Central memory CD8-positive, alpha-beta T cell (primary cell): Measurements from ENCODE around the gene GPLD1.
"Not testable (repeated sequence)": the region's sequence is repeated elsewhere in the genome, so short reads cannot be mapped to it uniquely, and the experiment has no call there.

Source experiments
- ATAC-seq: fragments of 150-1000 bp; cut with Tn5 transposase; replicated peaks from 2 replicates; pipeline ENCODE4 v1.10.0; 2022; ENCODE audit warnings: mild to moderate bottlenecking, moderate FRiP score, moderate number of reproducible peaks; ENCODE audit not compliant: poor library complexity, severe bottlenecking; ENCODE audit errors: extremely low read depth
- DNase-seq, 2 donors: peaks; one replicate each; pipeline ENCODE4 v3.0.0; 2021; ENCODE audit warnings: low spot score in 2 of 2
- H3K27ac Mint-ChIP-seq: one replicate; pipeline ENCODE4 v1.8.0; 2022; ENCODE audit warnings: low read depth, mild to moderate bottlenecking, moderate library complexity, mixed read lengths
- H3K27me3 Mint-ChIP-seq: one replicate; pipeline ENCODE4 v1.8.0; 2022; ENCODE audit warnings: mixed read lengths
- H3K36me3 Mint-ChIP-seq: one replicate; pipeline ENCODE4 v1.8.0; 2022; ENCODE audit warnings: mild to moderate bottlenecking, moderate library complexity, mixed read lengths; ENCODE audit not compliant: insufficient read depth
- H3K4me1 Mint-ChIP-seq: one replicate; pipeline ENCODE4 v1.8.0; 2022; ENCODE audit warnings: mixed read lengths
- H3K4me3 Mint-ChIP-seq: one replicate; pipeline ENCODE4 v1.8.0; 2022; ENCODE audit warnings: mild to moderate bottlenecking, moderate library complexity, mixed read lengths
- H3K9me3 Mint-ChIP-seq: one replicate; pipeline ENCODE4 v1.8.0; 2022; ENCODE audit warnings: mixed read lengths

GPLD1 gene

DNA sequence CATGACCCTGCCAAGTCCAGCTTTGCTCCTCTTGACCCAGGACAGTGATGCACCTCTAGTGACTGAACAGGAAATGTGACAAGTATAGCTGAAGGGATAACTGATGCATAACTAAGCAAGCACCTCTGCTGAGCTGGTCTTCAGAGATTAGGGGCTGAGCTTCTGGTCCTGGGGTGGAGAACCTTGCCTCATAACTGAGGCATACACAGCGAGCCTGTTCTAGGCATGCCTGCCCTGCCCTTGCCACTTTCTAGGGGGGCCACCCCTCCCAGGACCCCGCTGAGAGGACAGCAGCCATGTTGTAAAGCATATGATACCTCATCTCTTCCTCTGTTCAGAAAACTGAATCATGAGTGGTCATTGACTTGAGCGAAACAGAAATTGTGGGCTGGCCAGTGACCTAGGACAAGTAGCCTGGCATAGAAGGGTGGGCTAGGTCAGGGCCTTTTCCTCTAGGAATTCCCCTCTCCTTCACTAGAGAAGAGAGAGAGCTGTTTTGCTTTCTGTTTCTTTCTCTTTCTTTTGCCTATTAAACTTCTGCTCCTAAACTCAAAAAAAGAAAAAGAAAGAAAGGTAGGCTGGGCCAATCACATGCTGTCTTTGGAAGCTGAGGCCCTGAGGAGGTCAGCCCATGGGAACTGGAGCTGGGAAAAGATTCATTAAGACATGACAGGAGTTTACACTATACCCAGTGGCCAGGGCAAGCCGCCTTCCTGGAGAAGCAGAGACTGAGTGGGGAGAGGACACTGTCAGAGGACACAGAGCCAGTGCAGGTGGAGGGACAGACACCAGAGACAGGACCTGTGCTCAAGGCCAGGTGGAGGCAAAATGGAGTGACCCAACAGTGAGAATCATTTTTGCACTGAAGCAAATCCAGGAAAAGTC, 28.5 kb upstream of the GPLD1 start:
- DNase-seq (no peak), ATAC-seq (no peak)
- no peaks in the 10 kb centered on the region for H3K27me3 Mint-ChIP-seq
- no peak overlapping the region for H3K4me3 Mint-ChIP-seq
- peaks cover 10% of the 10 kb centered on the region for H3K36me3 Mint-ChIP-seq
- H3K27ac Mint-ChIP-seq: no peak overlapping the region
- no peaks in the 10 kb centered on the region for H3K4me1 Mint-ChIP-seq
- H3K9me3 Mint-ChIP-seq: no peaks in the 10 kb centered on the region

DNA sequence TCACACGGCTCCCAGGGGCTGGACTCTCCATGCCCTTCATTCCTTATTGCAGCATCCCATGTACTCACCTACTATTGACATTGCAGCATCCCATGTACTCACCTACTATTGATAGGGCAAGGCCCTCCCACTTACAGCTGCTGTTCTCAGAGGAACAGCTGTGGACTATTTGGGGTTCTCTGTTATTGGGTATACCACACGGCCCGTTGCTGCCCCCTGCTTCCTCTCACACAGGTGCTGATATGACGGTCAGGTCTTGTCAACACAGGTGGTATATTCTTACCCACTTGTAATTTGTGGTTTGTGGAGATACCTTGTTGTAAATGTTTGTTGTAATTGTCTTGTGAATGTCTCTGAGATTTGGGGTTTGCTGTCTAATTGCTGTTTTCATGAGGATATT, 24.2 kb upstream of the GPLD1 start:
- Mint-ChIP-seq H3K4me1 (peaks cover 5% of the 10 kb centered on the region), H3K27me3 (no peaks in the 10 kb centered on the region), H3K36me3 (peaks cover 16% of the 10 kb centered on the region), H3K4me3 (no peak overlapping the region), H3K9me3 (no peaks in the 10 kb centered on the region), H3K27ac (no peak overlapping the region)
- DNase-seq: no peak
- ATAC-seq: no peak

DNA sequence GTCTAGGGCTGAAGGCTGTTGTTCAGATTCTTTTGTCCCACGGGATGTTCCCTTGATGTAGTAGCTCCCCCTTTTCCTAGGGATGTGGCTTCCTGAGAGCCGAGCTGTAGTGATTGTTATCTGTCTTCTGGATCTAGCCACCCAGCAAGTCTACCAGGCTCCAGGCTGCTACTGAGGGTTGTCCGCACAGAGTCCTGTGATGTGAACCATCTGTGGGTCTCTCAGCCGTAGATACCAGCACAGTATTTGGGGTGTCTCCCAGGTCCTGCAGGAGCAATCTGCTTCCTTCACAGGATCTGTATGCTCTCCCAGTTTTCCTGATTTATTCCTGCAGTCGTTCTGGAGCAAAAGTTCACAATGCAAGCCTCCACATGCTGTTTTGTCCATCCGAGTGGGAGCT, 22.6 kb upstream of the GPLD1 start:
- not testable (repeated sequence) for H3K27ac Mint-ChIP-seq, H3K27me3 Mint-ChIP-seq, DNase-seq, H3K9me3 Mint-ChIP-seq, H3K4me3 Mint-ChIP-seq, ATAC-seq, H3K4me1 Mint-ChIP-seq
- H3K36me3 Mint-ChIP-seq: peaks cover 22% of the 10 kb centered on the region

DNA sequence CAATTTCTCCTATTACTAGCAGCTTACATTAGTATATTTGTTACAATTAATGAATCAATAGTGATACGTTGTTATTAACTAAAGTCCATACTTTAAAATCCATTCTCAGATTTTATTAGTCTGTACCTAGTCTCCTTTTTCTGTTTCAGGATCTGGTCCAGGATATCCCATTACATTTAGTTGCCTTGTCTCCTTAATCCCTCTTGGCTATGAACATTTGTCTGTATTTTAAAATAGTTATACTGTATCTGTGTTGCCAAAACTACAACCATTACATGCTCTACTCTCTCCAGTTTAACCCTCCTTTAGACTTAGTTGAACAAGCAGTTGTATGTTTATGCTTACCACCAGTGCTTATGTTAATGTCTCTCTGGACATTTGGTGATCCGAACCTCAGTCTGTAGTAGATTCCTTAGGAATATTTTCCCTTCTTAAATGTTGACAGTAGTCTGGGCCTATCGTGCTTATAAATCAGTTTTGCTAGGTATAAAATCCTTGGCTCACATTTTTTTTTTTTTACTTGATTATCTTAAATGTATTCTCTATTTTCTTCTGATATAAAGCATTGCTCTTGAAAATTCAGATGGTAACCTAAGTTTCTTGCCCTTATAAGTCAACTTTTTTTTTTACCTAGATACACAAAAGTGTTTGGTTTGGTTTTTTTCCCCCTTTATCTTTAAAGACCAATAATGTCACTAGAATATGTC, 17.6 kb upstream of the GPLD1 start:
- no peak for DNase-seq
- peaks cover 33% of the 10 kb centered on the region for H3K36me3 Mint-ChIP-seq
- no peak for ATAC-seq
- H3K4me3 Mint-ChIP-seq: no peak overlapping the region
- no peaks in the 10 kb centered on the region for H3K27me3 Mint-ChIP-seq
- peaks cover 5% of the 10 kb centered on the region for H3K4me1 Mint-ChIP-seq
- H3K27ac Mint-ChIP-seq: no peak overlapping the region
- no peaks in the 10 kb centered on the region for H3K9me3 Mint-ChIP-seq

DNA sequence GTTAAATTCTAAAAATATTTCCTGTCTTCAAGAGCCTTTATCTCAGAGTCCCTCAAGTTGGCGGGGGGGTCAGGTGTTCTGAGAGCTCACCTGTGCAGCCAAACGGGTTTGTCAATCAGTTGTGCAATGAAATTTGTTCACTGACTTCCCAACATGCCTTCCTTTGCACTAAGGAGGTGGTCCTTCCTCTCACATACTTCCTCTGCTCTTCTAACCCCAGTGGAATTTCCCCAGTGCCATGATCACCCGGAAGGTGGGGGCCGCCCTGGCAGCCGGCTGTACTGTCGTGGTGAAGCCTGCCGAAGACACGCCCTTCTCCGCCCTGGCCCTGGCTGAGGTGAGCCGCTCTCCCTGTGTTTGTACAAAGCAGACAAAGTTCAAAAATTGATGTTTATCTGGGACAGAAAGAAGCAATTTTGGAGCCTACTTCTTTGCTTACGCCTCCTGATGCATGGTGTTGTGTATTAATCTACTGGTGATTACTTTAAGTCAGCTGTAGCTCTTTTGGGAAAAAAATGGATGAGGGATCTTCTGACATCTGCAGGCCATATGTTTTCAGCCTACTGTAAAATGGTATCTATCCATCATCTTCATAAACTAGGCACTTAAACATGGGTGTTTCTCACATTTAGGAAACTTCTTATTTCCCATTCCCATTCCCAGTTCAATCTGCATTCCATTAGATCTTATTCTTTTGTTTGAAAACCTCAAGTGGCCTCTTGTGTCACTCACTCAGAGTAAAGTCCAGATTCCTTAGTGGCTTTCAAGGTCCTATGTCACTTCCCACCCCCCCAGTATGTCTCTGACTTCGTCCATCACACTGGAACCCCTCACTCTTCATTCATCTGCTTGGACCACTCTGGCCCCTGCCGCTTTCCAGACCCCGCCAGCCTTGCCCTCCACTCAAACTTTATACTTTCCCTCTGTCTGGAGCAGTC, 15.5 kb upstream of the GPLD1 start:
- H3K4me1 Mint-ChIP-seq: no peaks in the 10 kb centered on the region
- no peaks in the 10 kb centered on the region for H3K9me3 Mint-ChIP-seq
- no peaks in the 10 kb centered on the region for H3K27me3 Mint-ChIP-seq
- H3K36me3 Mint-ChIP-seq: peaks cover 35% of the 10 kb centered on the region
- H3K27ac Mint-ChIP-seq: no peak overlapping the region
- no peak overlapping the region for H3K4me3 Mint-ChIP-seq
- DNase-seq (no peak), ATAC-seq (no peak)

DNA sequence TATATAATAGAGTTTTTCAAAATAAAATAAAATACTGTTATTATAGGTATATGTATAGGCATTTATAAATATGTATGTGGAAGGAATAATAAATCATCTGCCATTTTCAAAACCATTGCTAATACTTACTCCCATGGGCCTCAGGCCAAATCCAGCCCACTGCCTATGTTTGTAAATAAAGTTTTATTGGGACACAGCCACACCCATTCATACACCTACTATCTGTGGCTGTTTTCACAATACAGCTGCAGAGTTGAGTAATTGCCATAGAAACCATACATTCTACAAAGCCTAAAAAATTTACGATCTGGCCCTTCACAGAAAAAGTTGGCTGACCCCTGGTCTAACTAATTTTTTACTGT, 14.9 kb upstream of the GPLD1 start:
- no peak for ATAC-seq
- no peaks in the 10 kb centered on the region for H3K9me3 Mint-ChIP-seq
- no peak overlapping the region for H3K27ac Mint-ChIP-seq
- no peak for DNase-seq
- H3K4me1 Mint-ChIP-seq: no peaks in the 10 kb centered on the region
- peaks cover 32% of the 10 kb centered on the region for H3K36me3 Mint-ChIP-seq
- no peak overlapping the region for H3K4me3 Mint-ChIP-seq
- H3K27me3 Mint-ChIP-seq: no peaks in the 10 kb centered on the region

DNA sequence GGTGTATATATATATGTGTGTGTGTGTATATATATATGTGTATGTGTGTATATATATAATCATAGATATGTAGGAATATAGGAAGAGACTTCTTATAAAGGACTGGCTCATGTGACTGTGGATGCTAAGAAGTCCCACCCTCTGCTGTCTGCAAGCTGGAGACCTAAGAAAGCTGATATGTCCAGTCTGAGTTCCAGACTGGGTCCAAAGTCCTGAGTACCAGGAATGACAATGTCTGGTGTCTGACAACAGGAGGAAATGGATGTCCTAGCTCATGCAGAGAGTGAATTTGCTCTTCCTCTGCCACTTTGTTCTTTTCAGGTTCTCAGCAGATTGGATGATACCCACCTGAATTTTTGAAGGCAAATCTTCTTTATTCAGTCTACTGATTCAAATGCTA, 12.5 kb upstream of the GPLD1 start:
- ATAC-seq (no peak), DNase-seq (no peak)
- peaks cover 24% of the 10 kb centered on the region for H3K36me3 Mint-ChIP-seq
- H3K27me3 Mint-ChIP-seq: no peaks in the 10 kb centered on the region
- H3K9me3 Mint-ChIP-seq: no peaks in the 10 kb centered on the region
- no peaks in the 10 kb centered on the region for H3K4me1 Mint-ChIP-seq
- H3K27ac Mint-ChIP-seq: no peak overlapping the region
- H3K4me3 Mint-ChIP-seq: no peak overlapping the region

DNA sequence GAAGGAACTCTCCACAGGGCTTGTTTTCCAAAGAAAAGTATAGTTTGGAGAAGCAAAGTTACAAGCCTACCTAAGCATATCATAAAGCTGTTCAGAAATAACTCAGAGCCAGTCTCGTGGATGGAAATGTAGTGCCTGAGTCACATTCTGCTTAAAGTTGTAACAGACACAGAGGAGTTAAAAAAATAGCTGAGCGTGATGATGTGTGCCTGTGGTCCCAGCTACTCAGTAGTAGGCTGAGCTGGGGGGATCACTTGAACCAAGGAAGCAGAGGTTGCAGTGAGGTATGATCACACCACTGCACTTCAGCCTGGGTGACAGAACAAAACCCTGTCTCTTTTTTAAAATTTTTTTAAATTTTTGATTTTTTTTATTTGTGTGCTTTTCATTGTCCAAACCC, 12.0 kb upstream of the GPLD1 start:
- Mint-ChIP-seq H3K9me3 (no peaks in the 10 kb centered on the region), H3K27ac (no peak overlapping the region), H3K27me3 (no peaks in the 10 kb centered on the region), H3K36me3 (peaks cover 22% of the 10 kb centered on the region), H3K4me1 (no peaks in the 10 kb centered on the region), H3K4me3 (no peak overlapping the region)
- ATAC-seq (no peak), DNase-seq (no peak)

DNA sequence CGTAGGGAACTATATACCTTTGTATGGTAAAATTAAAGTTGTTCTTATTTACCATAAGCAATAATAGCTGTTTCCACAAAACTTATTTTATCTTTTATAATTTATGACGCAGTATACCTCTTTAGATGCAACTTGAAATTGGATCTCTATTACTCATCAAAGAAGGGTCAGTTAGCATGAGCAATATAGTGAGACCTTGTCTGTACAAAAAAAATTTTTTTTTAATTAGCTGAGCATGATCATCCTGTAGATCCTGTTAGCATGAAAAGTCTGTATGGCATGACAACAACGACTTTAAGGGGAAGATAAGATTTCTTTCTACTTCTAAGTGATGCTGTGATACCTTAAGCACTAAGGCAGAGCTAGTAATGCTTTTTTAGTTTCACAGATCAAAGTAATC, 11.3 kb upstream of the GPLD1 start:
- DNase-seq (no peak), ATAC-seq (no peak)
- Mint-ChIP-seq H3K27ac (no peak overlapping the region), H3K36me3 (peaks cover 21% of the 10 kb centered on the region), H3K27me3 (no peaks in the 10 kb centered on the region), H3K4me1 (peaks cover 5% of the 10 kb centered on the region), H3K4me3 (no peak overlapping the region), H3K9me3 (no peaks in the 10 kb centered on the region)

DNA sequence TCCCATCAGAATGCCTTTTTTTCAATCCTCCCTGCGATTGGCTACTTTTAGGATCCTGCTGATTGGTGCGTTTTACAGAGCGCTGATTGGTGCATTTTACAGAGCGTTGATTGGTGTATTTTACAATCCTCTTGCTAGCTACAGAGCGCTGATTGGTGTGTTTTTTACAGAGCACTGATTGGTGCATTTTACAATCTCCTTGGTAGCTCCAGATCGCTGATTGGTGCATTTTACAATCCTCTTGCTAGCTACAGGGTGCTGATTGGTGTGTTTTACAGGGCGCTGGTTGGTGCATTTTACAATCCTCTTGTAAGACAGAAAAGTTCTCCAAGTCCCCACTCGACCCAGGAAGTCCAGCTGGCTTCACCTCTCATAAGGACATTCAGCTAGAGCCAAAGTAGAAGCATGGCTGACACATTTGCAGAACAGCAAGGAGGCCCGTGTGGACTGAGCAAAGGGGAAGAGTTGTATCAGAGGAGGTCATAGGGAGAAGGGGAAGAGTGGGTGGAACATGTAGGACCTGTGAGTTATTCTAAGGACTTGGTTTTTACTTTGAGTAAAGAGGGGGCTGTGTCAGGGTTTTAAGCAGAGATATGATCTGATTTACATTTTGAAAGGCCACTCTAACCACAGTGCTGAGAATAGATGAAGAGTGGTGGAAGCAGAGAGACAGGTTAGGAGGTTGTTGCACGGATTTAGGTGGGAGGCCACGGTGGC, 8.0 kb upstream of the GPLD1 start:
- DNase-seq: no peak
- Mint-ChIP-seq H3K36me3 (peaks cover 13% of the 10 kb centered on the region), H3K27me3 (no peaks in the 10 kb centered on the region), H3K4me3 (no peak overlapping the region), H3K4me1 (peaks cover 22% of the 10 kb centered on the region), H3K27ac (no peak overlapping the region), H3K9me3 (no peaks in the 10 kb centered on the region)
- ATAC-seq: no peak

DNA sequence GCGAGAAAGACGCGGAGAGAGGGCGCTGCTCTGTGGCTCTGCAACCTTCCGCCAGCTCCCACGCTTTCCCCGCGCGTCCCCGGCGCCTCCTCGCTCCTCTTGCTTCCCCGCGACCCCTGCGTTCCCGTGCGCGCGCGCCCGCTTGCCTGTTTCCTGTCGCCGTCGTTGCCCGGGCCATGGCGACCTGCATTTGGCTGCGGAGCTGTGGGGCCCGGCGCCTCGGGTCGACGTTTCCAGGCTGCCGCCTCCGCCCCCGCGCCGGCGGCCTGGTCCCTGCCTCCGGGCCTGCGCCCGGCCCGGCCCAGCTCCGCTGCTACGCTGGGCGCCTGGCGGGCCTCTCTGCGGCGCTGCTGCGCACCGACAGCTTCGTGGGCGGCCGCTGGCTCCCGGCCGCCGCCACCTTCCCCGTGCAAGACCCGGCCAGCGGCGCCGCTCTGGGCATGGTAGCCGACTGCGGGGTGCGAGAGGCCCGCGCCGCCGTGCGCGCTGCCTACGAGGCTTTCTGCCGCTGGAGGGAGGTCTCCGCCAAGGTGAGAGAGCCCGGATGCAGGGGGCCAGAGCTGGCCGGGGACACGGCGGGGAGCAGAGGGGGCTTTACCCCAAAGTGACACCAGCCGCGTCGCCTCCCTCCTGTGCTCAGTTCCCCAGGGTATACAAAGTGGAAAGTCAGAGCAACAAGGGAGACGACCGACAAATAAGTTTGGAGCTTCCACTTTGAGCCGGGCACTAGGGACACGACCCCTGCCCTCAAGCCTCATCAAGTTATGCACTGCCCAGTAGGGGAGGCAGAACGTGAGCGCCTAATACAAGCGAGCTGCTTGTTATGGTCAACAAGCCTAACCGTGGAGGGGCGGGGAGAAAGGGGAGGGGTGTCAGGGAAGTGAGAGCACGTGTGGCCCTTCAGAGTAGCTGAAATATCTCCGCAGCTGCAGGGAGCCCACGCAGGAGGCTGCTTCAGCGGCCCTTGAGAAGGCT, 5.7 kb upstream of the GPLD1 start, which contains the start of gene ALDH5A1:
Gene ALDH5A1, plus strand, starts transcription at position 149 of the 975 bp plus-strand sequence. Its CDS starts 28 bp downstream, at position 177.
- Mint-ChIP-seq H3K9me3 (no peaks in the 10 kb centered on the region), H3K27me3 (no peaks in the 10 kb centered on the region), H3K27ac (peak within 1 kb of the TSS; percentile 64), H3K36me3 (peaks cover 9% of the 10 kb centered on the region), H3K4me1 (peaks cover 22% of the 10 kb centered on the region), H3K4me3 (peak within 1 kb of the TSS; percentile 83)
- DNase-seq (peak; percentile 56 to 71), ATAC-seq (peak; percentile 80)
